Daoy (cell line): Measurements from ENCODE around the gene RND3. TPM values are rescaled to one million over a fixed set of nuclear protein-coding genes. Genes with fewer than 3 reads are reported as not detected.

ENCODE experiments used
- DNase-seq: peaks from one replicate; pipeline ENCODE4 v3.0.0-alpha.2; 2015; ENCODE audit warnings: low read depth
- total RNA-seq: library from RNA; depleted of rRNA; stranded (reverse); fragments of >200 nt; shearing (Covaris generic); gene quantifications from 2 replicates; pipeline ENCODE4 v1.2.3, GENCODE V29; 2014

RND3 gene
- total RNA-seq, 1 experiment from 2014 or later, result 75.7 TPM

DNA sequence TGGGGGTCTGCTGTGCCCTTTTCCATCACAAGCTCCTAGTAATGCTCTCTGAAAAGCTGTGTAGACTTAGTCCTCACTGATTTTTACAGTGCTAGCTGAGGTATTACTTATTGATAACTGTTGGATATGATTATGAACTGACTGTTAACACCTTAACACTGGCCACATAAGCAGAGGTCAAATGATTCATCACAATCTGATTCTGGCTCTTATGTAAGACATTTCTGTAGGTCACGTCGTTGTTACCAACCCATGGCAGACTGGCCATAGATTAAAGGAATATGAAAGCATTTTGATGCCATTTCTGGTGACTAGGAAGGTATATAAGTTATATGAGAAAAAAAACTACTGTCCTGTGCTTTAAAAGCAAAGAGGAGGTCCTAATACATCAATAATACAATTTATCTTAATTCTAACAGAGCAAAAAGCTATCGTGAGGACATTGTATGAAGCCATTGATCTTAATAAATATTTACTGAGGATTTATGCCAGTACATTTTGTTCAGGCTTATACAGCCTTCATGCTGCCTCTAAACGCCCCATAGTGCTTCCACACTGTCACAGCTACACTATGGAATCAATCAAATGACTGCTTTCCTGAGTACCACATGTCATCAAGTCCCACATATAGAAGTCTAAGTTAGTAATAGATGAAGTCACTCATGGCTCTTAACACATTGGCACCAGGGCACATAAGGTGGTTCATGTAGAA is 6.9 kb upstream of the RND3 start:
- DNase-seq, result no peak

GRCh38 chr2:150491943-150492342 is 4.5 kb upstream of the RND3 start:
- DNase-seq, result peak; percentile 20

DNA sequence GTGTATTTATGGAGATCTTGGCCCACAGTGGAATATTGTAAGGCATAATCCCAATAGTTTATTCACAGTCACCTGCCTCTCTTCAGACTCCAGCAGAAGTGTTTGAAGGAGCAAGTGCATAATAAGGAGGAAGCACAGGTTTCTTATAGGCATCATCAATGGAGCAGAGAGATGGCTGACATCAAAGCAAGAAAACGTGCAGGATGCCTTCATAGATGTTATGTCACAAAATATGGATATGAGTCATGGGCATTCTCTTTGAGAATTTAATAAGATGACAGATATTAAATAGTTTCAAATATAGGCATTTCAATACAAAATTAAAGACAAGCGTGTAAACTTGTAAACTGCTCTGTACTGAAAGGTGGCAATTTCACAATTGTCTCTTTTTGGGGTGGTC is 4.0 kb upstream of the RND3 start:
- no peak for DNase-seq

DNA sequence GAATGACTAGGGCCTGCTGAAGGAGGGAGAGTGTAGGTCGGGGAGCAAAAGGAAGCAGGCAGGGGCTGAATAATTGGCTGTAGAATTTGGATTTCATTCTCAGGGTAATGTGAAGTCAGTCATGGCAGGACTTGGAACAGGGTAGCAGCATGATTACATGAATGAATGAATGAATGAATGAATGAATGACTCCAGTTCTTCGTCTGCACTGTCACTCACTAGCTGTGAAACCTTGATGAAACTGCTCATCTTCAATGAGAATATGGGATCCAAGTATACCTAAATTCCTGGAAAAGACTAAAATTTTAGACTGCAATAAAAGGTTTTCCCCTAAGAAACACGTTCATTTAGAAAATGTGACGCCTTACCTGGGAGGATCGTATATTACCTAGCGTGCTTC is 3.0 kb upstream of the RND3 start:
- DNase-seq, result no peak

DNA sequence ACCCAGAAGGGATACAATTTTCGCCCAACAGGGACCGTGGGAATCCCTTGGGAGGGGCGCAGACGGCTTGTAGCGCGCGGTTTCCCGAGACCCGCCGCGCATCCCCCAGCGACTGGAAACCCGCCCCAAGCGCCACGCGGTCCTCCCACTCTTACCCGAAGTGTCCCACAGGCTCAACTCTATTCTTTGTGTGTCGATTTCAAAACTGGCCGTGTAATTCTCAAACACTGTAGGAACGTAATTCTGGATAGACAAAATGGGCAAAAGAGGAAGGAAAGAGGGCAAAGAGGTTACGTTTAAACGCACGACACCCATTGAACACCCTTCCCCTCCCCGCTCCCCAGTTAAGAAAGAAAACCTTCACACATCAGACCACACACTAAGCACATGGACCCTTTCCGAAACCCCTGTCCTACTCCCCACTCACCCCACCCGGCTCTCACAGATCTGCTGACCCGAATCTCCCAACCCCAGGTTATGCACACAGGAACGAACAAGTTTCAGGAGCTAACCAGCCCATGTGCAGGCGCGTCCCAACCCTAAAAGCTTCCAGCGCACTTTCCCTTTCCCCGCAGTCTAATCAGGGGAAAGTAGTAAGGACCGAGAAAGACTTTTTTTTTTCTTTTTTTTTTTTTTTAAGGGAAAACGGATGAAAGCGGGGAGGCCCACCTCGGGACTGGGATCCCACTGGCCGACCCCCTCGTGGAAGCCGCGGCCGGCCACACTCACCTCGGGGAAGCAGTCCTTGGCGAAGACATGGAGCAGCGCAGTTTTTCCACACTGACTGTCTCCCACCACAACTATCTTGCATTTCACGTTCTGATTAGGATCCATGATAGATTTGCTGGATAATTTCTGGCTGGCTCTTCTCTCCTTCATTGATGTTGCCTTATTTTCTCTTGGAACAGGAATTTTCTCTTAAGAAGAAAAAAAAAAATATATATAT is 655 bp downstream of the RND3 start:
- peak; percentile 51 for DNase-seq

DNA sequence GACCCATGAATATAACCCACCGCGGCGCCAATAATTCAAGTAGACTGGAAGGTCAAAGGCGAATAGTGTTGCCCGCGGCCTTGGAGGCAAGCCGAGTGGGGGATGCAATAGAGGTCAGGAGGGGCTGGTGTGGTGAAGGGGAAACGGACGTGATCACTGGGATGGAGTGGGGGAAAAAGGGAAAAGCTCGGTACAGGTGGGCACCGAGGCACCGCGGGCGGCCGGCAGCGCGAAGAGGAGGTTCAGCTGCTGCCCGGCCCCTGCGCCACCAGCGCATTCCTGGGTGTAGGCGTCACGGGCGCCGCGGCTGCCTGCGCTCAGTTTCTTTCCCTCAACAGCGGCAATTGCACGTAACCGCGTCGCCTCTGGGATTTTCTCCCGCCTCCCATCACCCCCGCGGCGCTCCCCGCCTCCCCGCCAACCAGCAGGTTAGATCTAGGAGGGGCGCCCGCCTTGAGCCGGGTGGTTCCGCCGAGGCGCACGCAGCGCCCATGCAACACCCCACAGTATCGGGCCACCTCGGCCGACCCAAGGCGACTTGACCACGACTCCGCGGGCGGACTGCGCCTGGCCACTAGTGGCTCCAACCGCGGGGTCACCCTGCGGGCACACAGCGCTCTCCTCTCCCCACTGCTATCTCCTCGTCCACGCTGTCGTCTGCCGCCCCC is 1.5 kb downstream of the RND3 start:
- peak; percentile 87 for DNase-seq

DNA sequence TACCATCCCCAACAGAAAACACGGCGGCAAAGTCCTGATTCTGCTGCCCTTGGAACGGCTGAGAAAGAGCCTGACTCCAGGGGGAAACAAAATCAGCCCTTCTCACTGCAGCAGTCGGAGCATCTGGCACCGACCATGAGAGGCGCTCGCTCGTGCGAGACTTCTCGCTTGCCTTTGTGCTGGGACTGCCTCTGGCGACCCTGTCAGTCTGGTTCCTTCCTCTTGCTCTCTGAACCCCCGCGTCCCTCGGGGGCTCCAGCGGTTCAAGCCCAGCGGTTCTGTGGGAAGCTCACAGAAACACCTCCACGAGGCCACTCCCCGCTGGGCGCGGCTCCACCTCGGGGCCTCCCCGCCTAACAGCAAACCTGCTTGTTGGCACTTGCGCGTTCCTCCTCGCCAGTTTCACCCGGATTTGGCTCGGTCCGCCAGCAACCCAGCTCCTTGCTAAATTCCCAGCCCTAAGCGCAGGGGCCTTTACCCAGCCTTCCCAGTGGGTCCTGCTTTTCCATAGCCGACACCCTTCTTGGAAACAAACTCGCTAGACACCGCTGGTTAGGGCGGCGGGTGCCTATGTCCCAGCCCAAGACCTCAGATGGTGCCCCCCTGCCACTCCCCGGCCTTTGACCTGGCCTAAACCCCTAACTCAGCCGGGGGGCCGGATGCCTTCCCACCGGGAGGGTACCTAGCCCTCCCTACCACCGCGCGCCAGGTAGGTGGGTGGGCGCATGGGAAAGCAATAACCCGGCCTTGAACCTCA is 2.2 kb downstream of the RND3 start:
- peak; percentile 74 for DNase-seq

GRCh38 chr2:150484461-150485021 is 2.9 kb downstream of the RND3 start:
- DNase-seq, result no peak

- DNase-seq, result no peak
Observed at GRCh38 chr2:150484006-150484405, 3.5 kb downstream of the RND3 start.

- DNase-seq, result no peak
Observed at GRCh38 chr2:150483532-150483931, 3.9 kb downstream of the RND3 start.

DNA sequence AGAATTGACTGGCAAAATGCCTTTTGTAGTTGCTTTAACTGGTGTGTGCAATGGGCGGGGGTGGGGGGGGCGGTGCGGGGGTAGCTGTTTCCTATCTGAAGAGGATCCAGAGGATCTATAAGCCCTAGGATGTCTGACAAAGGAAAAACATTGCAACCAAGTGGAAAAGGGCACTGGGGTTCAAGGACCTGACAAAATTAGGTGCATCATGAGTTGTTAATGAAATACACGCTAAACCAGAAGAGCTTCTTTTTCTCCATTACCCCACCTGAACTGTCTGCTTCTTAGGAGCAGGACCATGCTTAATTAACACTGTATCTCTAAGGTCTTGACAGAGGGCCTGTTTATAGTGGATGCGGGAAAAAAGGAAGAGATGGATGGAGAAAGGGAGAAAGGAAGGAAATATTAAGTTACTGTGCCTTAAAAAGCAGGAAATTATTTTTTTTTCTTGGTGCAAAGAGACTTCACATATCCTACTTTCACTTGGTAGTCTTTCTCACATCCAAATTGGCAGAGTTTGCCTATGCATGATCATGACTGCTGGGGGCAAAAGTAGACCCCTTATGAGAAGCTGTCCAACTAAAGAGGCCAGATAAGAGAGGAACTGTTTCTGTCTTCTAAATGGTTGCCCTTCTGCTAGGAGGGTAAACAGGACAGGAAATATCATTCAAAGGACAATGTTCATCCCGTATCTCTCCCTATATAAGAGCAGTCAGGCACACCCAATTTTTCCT is 4.6 kb downstream of the RND3 start:
- DNase-seq, result no peak

DNA sequence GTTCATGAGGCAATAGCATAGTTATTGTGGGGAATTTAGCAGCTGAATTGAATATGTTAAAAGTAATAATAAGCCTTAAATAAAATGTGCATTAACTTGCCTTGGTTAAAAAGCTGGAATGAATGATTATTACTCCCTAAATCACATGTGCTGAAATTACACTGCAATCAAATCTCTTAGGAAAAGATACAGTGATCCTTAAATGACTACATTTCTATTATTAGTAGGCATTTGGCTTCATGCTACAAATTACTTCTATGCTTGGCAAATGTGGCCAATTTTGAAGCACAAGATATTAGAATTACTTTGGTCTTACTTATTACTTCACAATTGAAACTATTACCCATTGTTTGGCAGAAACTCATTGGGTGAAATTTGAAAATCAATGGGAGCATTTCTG is 5.4 kb downstream of the RND3 start:
- DNase-seq, result no peak

GRCh38 chr2:150480971-150481830 is 6.3 kb downstream of the RND3 start:
- DNase-seq, result no peak

DNA sequence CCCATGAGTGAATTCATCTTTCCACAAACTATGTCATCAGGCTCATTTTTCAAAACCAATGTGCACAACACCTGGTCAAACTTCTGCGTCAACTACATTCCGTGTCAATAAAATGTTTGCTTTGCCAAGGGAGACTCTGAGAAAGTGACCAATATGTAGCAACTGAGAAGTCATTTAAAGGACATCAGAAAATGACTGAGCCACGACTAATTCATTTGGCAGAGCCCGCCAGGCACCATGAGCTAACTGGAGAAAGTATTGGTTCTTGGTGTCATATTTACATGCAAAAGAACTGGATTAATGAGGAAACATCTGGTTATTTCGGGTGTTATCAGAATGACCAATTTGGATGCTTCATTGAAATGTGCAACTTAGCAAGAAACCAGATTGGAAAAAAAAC is 7.2 kb downstream of the RND3 start:
- DNase-seq, result peak; percentile 55

- peak; percentile 42 for DNase-seq
Observed at GRCh38 chr2:150479075-150479915, 8.2 kb downstream of the RND3 start.

DNA sequence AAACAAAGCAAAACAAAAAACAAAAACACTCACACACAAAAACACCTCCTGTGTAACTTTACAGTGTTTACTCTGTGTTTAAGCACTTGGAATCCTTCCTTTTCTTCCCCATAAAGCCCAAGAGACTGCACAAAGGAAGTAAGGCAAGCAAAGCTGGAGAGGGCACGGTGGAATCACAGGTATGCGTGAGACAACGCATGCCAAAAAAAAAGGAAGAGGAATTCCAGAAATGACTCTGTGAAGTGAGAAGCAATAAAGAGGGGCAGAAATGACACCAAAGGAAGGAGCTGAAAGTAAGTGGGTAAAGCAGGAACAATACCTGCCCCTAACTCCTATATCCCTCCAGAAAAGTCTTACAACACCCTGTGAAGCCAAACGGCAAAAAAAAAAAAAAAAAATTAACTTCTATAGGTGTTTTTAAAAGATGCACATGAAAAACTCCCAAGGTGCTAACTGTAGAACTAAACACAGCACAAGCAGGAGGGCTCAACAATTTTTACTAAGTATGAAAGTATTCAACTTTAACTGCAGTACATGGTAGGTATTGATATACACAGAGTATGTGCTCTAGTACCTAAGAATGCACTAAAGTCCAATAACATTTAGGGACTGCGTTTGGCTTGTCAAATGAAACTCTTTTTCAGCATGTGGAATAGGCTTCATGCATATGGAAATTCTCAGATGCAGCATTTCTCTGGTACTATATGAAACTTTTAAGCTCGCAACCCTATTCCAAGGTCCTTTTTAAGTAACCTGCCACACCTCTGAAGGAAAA is 9.1 kb downstream of the RND3 start:
- peak; percentile 22 for DNase-seq

DNA sequence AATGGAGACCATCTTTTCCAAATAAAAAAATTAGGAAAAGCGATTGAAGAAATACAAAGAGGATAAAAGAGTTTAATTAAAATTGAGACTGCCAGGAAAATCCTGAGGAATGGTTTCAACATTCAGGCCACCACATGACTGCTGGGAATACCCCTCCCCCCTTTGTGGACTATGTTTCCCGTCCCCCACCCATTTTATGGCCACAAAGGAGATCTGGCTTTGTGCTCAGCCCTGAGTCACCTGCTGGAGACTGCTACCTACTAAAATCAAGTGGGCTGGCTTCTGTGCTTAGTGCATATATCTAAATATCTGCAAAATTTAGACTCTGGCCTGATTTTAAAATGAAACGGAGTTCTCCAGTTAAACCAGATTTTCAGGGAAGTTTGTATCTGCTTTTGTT is 10.1 kb downstream of the RND3 start:
- peak; percentile 40 for DNase-seq

DNA sequence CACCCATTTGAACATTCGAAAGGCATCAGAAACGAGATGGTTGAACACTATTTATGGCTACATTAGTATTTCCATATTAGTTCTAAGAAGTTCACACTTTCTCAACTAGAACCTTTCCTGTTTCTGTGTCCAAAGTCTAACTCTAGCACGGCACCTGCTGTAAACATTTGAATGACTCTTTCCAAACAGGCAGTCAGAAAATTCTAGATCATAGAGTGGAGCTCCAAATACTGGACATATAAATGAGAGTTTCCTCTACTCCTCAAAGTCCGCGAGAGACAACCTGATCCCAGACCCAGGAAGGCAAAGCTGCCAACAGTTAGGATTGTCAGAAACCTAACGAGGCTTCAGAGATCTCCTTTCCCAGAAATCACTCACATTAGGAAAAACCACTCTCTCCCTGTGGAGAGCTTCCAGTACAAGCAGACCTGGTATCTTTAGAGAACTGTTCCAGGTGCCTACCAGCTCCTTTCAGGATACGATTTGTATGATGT is 10.6 kb downstream of the RND3 start:
- no peak for DNase-seq
